GM19452 (cell line): ENCODE results near the gene INS.

Source experiments
- ATAC-seq: cut with Tn5 transposase; IDR thresholded peaks from one replicate; pipeline ENCODE4 v1.9.1; 2021; ENCODE audit not compliant: unreplicated experiment

Gene INS

DNA sequence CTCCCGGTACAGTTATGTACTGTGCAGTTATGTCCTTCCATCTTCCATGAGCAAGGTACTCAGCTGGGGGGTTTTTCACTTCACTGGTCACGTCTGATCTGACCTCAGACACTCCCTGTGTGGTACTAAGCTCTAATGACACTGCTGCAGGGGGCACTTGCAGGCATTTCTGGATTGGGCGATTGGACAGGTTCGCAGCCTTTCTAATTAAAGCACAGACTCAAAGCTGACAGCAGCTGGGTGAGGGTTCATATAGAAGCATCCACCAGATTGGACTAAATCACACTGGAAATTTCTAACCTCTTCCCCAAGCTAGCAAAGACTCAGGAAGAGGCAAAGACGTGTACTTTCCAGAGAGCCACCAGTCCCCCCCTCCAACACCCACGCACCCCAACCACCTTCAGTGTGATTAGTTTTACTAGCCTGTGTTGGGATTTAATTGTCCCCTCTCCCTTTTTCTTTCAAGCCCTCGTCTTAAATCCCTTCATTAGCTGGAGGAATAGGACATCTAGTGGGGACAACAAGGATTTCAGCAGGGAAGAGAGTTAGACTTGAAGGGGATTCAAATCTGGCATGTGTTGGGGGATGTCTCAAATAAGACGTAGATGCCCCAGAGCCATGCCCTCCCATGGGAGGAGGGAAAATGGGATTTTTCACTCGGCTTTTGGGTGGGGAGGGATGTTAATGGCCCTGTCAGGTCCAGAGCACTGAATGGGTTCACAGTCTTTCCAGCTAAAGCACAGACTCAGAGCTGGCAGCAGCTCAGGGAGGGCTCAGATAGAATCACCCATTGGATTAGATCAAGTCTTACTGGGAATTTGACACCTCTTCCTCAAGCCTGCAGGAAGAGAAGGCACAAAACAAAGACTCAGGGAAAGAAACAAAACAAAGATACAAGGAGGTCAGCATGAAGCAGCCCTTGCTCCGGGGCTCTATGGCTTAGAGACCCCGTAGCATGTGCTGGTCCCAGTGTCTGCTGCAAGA is 10.9 kb downstream of the INS start:
- ATAC-seq = no peak

DNA sequence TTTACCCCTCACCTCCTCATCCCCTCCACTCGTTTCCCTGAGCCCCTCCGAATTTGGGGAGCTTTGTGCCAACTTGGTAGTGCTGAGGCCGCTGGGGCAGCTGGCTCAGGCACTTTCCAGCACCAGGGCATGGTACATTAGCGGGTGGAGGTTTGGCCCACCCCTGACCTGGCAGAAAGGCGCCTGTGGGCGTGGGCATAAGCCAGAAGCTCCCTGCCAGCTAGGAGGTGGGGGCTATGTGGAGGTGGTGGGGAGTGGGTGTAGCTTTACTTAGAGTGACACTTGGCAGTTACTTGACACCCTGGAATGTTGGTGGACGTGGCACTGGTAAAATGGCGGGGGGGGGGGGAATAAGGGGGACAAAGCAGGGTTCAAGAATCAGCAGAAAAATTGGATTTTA is 11.5 kb downstream of the INS start:
- ATAC-seq = no peak

DNA sequence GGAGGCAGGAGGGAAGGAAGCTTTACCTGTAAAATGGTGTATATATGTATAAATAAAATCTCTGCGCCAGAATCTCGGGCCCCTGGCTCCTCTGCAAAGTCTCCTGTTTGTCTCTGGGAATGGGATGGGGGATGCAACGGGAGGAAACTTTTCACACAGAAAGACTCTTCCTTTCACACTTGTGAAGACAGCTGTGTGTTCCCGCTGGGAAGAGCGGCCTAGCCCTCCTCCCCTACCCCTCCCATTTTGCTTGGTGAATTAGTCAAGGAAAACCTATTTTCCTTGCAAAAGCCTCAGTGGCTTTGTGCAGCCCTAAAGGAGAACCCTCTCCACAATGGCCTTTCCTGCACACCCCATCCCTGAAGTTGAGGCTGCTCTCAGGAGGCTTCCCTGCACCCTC is 12.4 kb downstream of the INS start:
- ATAC-seq = no peak

- no peak for ATAC-seq
Observed at GRCh38 chr11:2147391-2147790, 13.6 kb downstream of the INS start.

DNA sequence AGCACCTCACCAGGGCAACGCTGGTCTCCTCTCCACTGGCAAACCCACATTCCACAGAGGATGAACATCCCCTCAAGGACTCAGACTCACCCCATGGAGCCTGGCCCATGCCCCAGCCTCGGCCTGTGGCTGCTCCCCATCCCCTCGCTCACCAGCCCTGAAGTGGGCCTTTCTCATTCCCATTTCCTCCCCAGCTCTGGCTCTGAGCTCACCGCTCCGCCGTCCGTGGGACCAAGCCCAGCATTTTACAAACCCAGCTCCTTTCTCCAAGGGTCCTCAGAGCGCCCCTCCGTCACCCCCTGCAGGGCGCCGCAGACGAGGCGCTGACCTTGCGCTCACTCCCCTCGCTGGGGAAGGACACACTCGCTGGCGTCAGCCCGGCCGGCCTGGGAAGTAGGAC is 15.0 kb downstream of the INS start:
- ATAC-seq = no peak

- no peak for ATAC-seq
Observed at GRCh38 chr11:2144544-2145248, 16.3 kb downstream of the INS start.

DNA sequence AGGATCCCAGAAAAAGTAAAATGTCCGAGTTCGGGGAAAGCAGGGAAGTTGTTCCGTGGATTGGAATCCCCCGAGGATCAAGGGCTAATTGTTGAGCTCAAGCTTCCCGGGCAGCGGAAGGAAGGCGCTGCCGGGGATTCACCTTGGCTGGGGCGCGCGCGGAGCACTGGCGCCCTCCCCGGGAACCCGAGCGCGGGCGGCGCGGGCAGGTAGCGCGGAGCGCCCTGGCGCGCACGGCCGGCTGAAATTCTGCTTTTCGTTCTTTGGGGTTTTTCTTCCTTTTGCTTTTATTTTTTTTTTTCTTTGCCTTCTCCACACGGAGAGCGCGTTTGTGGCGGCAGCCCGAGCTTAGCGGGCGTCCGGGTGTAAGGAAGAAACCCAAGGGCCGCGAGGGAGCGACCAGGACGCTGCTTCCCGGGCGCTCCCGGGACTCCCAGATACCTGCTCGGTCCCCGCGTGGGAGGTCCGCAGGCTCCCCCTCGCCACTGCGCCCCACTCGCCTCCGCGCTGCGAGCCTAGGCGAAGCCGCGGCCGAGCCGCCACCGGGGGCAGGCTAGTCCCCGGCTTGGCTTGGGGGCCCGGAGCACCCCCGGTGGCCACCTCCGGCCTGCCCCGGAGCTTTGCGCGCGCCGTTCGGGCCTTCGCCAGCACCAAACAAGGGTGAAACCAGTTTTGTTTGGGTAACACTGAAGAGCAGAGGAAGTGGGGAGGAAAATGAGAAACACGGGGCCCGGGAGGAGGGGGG is 17.0 kb downstream of the INS start:
- ATAC-seq = no peak

GRCh38 chr11:2143477-2143798 is 17.6 kb downstream of the INS start:
- ATAC-seq = no peak

DNA sequence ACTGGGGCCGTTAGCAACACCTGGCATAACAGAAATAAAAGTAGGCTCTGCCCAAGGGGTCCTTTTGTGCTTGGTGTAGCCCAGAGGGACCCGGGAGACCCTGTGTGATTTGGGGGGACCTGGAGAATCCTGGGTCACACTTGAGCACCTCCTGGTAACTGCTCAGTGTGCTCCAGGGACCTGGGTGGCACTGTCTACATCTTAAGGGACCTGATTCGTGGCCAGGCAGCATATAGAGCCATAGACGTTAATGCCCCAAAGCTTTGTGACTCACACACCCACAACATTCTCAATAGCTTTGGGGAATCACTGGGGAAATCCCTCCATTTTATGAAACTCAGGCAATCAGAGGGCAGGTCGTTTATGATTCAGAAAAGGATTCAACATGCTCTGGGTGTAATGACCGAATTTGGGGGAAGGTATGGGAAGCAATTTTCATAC is 18.2 kb downstream of the INS start:
- no peak for ATAC-seq

DNA sequence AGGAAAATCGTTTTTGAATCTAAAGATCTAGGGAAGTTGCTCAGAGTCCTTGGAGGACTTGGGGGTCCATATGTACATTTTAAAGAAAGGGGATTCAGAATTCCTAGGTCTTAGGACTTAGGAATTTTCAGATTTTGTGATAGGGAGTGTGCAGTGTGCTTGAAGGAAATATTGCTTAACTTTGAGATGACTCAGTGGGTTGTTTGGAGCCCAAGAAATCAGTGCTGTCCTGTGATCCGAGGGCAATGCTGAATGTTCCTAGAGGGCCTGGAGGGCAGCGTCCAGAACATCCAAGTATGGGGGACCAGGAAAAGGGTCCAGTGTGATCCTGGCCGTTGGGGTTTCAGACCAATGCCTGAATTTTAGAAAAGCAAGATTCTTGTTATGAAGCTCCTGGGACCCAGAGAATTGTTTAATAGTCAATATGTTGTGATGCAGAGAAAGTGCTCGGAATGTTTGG is 18.7 kb downstream of the INS start:
- ATAC-seq = no peak

DNA sequence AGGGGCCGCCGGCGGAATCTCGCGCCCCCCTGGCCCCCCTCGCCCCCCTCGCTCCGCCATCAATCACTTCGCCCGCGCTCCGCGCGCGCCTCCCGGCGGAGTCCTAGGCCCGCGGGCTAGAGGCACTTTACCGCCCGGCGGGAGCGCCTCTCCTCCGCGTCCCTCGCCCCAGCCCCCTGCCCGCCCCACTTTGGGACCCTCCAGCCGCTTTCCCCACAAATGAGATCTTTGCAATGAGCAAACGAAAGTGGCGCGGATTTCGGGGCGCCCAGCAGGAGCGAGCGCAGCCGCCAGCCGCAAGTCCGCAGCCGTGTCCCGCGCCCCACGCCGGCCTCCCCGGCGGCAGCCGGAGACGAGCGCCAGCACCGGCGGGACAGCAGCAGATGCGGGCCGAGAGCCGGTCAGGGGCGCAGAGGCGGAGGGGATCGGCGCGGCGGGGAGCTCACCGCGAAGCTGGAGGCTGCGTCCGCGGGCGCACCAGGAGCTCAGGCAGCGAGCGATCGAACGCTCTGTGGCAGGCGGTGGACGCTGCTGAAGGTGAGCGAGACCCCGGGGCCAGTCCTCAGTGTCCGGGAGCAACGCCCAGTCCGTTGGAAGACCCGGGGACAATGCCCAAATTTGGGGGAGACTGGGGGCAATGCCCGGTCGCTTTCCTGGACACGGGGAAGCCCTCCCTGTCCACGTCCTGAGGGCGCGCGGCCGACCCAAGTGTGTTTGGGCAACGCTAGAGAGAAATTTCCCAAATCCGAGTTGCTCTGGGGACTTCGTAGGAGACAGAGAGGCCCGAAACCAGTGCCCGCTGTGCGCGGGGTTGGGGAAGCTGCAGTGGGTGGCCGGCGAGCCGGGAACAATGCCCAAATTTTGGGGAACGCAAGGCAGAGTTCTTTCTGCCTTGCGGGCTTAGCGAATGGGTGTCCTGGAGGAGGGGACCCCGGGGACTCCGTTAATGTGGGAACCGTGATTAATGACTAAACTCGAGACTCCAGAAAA is 20.3 kb downstream of the INS start:
- ATAC-seq = no peak

DNA sequence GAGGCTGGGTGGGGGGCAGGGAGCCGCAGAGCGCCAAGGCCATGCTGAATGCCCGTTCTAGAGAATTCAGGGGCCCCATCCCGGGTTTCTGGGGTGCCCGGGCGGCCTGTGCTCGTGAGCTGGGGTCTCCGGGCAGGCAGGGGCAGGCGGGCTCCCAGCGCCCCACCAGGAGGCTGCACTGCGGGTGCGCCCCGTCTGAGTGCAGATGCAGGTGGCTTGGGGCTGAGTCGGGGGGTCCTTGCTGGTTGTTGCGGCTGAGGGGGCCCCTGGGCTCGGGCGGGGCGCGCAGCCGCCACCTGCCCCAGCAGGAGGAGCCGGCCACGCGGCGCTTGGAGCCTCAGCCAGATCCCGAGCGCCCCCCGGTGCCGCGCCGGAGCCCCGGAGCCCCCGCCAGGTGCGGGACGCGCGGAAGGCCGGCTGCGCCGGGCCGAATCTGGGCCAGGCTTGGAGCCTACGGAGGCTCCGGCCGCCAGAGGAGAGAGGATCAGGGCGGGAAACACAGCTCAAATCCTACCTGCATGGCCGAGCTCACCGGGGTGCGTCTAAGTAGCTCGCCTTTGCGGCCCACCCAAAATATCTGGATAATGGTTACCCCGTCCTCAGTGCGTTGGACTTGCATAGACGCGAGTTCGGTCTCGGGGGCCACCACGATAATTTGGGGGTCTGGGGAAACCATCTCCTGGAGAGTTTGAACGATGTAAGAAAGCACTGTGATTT is 21.2 kb downstream of the INS start:
- no peak for ATAC-seq

DNA sequence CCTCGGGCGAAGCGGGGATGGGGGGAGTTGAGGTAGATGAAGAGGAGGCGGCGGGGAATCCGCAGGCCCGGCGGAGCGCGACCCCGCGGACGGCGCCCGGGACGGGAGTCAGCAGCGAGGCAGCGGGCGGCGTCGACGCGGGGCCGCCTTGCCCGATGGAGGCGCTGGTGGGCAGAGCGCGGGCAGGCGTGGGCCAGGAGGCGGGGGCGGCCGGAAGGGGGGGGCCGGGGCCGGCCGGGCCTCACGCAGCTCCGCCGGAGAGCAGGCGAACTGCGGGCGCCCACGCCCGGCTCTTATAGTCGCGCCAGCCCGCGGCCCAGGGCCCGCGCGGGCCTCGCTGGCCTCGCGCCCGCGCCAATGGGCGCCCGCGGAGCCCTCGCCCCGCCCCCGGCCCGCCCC is 21.9 kb downstream of the INS start, which contains the start of gene IGF2:
IGF2 (minus strand) TSS at position 267 of the 399 bp plus-strand sequence. CDS start 3,866 bp downstream, outside the sequence.
- no peak for ATAC-seq

DNA sequence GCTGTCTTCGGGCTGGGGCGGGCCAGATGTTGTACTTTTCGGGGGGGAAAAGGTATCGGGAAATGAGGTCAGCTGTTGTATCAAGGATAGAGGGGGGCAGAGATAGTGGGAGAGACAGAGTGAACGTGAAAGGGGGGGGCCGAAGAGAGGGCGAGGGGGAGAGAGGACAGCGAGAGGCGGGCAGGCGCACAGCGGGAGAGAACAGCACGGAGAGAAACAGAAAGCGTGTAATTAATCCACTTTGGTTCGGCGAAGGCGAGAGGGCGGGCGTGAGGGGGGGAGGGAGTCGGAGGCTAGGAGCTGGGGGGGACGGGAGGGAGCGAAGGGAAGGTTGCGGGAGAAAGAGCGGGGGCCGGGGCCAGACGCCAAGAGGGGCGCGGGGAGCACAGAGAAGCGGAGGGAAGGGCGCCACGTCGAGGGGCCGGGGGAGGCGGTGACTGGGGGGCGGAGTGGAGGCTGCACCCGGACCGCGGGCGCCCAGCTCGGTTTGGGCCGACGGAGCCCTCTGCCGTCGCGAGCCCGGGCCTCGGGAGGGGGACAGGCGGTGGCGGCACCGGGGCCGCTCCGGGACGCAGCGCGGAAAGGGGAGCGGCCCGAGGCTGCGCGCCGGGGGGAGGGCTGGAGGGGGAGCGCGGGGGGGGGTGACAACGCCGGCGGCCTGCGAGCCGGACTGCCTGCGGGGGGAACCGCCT is 22.4 kb downstream of the INS start:
- ATAC-seq = no peak

DNA sequence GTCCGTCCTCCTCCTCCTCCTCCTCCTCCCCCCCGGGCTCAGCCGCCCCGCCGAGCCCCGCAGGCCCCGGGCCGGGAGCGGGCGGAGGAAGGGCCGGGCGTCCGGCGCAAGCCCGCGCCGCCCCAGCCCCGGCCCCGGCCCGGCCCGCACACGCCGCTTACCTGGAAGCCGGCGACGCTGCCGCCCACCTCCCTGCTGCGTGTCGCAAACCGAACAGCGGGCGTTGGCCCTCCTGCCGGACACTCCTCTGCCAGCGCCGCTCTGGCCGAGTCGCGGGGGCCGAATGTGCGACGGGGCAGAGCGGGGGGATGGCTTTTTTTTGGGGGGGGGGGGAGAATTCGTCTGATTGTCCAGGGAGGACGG is 23.0 kb downstream of the INS start:
- ATAC-seq = no peak

DNA sequence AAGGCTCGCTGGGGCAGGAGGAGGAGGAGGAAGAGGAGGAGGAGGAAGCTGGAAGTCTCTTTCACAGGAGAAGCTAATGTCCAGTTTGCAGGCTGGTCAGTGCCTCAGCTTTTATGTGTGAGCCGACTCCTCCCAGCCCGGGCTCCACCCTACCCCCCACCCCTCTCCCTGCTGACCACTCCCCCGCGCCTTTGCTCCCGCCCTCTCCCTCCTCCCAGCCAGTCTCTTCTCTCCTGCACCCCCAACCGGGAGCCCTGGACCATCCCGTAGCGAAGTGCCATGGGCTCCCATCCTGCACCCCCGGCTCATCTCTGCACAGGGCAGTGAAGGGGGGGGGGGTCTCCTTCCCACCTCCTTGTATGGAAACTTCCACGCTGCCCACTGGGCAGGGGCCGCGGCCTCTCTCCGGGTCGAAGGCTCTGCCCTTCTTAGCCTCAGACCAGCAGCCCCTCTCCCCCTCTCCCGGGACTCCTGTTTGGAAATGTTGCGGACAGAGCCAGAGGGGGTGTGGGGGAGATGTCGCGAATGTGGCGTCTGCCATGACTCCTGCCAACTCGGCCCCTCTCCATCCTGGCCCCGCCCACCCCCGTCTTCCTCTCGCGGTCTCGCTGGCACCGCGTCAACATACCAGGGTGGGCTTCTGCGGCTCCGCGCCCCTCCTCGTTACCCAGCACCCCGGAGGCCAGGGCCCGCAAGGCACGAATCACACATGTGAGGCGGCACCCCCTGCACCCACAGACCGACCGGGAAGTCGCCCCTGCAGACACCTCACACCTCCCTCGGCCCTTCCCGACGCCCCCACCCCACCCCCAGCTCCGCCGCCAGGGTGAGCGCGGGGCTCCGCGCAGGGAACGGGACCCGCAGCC is 23.6 kb downstream of the INS start:
- ATAC-seq = no peak

GRCh38 chr11:2136952-2137201 is 24.1 kb downstream of the INS start:
- ATAC-seq = no peak

DNA sequence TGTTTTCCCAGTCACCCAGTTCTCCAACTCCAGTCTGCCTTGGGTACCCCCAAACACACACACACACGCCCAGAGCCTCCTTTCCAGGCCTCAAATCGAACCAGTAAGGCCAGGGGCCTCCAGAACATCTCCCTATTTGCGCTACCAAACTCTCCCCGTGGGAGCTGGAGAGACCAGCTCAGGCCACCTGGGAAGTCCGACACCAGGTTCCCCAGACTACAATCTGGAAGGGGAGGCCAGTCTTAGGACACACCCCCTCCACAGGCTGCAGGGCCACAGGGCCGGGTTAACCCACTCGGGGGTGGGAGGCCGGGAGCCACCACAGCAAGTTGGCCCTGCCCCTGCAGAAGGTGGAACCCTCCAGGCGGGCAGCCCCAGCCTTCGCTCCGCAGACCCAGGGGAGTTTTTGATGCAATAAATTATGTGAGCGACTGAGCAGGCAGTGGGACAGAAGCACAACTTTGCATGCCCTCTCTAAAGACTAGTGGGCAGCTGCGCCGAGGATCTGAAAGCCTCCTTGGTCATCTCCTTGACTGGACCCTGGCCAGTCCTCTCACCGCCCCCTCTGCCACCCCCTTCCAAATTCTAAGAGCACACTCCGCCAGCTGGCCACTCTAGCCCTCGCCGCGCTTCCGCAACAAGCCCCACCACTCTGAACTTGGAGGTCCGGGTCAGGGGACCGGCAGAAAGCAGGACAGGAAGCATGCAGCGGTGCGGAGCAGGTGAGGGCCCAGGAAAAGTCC is 24.6 kb downstream of the INS start:
- no peak for ATAC-seq
